RPMI7951 (cell line): Measurements from ENCODE around the gene WNK1. TPM values are rescaled to one million over a fixed set of nuclear protein-coding genes. Genes with fewer than 3 reads are reported as not detected.
"Not testable (repeated sequence)": the region's sequence is repeated elsewhere in the genome, so short reads cannot be mapped to it uniquely, and the experiment has no call there.

Source experiments
- DNase-seq: peaks from one replicate; pipeline ENCODE4 v3.0.0-alpha.2; 2012; ENCODE audit warnings: low read depth
- total RNA-seq: library from RNA; depleted of rRNA; stranded (reverse); fragments of >200 nt; shearing (Covaris generic); gene quantifications from 2 replicates; pipeline ENCODE4 v1.2.3, GENCODE V29; 2014

Gene WNK1
- total RNA-seq, 1 experiment from 2014 or later = 42.3 TPM

DNA sequence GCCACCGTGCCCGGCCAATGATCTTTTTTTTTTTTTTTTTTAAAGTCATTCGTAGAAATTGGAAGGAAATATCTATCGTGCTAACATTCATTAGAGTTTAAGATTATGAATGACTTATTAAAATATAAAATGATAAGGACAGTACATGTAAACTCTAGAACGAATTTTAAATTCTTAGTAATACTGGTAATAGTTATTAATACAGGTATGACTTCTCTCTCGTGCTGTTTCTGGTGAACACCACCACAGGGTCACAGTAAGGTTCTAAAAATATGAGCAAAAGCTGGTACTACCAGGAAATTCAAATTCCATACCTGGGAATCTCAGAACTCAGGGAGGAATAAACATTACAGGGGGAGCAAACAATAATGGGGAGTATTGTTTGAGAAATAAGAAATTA is 26.2 kb downstream of the WNK1 start:
- DNase-seq = no peak

DNA sequence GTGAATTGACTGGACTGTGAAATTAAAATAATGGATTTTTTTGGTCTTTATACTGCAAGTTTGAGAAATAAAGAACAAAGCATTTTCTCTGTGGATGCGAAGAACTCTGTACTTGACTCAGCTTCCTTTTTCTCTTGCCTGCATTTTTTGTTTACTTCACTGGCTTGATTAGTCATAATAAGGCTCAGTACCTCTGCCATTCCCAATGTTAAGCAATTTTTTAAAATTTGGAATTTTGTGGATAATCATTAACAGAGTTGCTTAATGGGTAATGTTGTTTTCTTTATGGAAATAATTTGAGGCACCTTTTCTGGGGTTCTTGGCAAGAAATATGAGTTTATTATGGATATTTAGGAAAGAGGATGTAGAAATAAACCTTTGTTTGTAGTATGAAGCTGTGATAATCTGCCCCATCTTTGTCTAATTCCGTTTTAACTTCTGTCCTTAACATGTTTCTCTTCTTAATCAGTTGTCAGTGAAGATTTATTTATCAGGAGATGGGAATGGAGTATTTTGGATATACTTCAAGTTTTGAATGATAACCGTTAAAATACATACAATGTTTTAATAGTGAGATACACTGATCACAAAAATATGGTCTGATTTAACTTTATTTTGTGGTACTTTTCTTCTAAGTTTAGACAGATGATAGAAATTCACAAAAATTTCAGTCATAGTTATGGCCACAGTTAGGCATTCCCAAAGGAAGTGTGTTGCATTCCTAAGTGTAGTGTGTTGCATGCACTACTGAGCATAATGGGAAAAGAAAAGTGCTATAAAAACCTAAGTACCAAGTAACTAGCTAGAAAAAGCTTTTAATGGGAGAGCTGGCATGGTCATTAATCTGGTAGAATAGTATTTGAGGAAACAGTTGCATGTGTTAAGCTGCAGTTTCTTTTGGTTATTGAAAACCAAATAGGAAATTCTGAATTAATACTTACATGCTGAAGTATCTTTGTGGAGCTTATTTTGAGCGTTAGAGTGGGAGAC is 27.7 kb downstream of the WNK1 start:
- DNase-seq = peak; percentile 28

DNA sequence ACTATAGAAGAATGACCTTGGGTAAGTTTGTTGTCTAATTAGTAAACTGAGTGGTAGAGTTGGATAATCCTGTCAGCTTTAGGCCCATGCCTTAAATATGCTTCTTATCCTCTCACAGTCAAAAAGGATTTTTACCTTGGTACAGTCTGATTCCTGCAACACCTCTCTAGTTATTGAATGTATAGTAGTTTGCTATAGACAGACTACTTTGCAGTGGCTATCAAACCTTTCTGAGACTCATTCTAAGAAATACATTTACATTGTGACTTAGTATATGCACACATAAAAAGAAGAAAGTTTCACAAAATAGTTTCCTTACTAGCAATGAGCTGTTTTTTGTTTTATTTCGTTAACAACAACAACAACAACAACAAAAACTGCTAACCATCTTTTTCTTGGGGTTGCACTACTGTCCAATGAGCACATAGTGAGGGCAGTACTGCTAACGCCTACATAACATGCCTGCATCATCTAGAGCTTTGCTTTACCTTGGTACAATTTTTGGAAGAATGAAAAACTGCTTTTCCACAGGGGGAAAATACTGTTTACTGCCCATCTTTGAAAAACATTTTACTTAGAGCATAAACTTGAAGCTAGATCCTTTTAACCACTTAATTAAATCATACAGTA is 28.5 kb downstream of the WNK1 start:
- DNase-seq = no peak

DNA sequence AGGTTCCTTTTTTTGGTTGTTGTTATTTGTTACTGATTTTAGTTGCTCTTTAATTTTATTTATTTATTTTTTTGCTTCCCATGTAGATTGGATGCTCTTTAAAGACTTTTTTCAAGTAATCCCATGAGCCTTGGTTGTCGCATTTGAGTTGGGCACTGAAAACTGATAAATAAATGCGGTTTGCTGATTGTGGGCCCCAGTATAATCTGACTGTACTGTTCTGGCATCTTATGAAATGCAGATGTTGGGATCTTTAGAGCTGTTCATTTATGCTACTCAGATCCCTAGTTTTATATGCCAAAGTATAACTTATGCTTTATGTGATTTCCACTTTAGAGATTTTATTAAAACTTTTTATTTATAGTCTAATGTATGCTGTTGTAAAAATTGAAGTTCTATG is 33.3 kb downstream of the WNK1 start:
- DNase-seq = no peak

DNA sequence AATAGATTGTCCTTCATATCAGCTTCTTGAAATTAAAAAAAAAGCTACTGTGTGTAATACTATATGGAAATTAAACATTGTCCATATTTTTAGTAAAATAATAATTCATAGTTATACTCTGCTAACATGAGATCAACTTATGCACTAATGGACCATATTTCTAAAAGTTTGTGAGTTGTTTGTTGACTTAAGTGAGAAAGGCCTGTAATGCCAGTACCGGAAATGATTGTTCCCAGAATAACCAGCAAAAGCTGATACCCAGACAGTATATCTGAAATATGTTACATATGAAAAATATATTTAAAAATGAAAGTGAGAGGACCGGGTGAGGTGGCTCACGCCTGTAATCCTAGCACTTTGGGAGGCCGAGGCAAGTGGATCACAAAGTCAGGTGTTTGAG is 35.9 kb downstream of the WNK1 start:
- DNase-seq = no peak

DNA sequence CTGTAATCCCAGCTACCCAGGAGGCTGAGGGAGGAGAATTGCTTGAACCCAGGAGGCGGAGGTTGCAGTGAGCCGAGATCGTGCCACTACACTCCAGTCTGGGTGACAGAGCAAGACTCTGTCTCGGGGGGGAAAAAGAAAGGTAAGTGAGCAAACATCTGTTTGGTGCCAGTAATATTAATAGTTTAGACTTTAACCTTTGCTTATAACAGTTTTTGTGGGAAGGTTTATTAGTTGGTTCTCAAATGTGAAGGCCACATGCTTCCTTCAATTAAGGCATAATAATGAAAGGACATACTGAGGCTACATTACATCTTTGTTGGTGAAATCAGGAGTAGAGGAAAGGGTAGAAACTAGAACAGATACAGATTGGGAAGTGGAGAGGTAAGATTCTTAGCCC is 36.4 kb downstream of the WNK1 start:
- DNase-seq = not testable (repeated sequence)

DNA sequence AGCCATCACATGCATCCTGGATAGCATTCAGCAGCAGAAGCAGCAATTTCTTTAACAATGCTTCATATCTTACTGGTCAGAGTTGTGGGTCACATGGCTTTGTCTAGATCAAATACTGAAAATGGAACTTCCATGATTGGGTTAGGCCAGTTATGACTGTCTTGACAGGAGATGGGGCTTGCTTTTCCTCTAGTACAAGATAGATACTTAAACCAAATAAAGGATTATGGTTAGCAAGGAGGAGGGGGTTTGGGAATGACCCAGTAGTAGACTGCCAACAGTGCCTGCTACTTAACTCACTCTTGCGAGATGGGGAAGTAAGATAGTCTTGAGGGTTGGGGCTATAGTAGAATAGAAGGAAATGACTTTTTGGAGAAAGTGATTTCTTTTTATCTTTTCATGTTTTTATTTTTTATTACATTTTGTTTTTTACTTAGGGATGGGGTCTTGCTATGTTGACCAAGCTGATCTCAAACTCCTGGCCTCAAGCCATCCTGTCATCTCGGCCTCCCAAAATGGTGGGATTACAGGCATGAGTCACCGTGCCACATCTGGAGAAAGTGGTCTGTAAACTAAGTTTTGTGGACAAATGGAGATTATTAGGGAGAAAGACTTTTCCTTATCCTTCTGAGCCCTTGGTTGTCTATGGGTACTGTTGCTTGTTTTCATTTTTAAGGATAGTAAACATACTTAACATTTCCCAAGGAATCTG is 37.6 kb downstream of the WNK1 start:
- peak; percentile 31 for DNase-seq

DNA sequence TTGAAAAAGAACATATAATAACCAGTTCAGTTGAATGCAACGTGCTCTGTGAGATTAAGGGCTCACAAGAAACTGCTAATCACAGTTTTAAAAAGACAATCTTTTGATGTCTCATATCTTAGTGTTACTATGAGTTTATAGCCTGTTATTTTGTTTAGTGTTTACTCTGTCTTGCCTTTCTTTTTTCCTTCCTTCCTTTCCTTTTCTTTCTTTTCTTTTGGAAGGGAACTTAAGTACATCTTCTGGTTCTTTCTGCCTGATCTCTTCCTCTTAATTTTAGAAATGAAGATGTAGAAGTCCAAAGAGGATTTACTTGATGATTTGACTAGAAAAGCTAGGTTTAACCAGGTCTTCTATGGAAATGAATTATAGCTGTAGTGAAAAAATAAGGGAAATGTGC is 38.2 kb downstream of the WNK1 start:
- DNase-seq = no peak

DNA sequence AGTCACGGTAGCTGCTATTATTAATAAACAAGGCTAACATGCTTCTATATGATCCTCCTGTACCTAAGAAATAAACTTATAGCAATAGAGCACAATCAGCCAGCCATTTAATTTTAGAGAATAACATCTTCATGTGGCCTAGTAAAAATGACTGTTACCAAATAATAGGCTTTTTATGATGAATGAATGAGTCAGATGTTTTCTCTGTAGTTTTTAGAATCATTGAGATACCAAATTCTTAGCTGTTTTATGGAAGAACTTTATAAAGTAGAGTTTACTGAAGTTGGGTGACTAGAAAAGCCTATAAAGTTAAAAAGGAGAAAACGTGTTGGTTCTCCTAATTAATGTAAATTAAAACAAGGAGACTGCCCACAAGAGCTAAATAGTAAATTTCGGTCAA is 40.7 kb downstream of the WNK1 start:
- no peak for DNase-seq

DNA sequence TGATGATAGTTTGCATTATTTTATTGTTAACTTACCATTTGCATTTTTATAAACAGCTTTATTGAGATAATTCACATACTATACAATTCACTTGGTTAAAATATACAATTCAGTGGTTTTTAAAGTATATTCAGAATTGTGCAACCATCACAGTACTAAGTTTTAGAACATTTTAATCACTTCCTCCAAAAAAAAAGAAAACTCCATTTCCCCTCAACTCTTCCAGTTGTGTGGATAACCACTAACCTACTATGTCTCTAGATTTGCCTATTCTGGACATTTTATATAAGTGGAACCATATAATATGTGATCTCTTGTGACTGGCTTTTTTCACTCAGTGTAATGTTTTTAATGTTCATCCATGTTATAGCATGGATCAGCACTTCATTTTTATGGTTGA is 41.3 kb downstream of the WNK1 start:
- DNase-seq = no peak

DNA sequence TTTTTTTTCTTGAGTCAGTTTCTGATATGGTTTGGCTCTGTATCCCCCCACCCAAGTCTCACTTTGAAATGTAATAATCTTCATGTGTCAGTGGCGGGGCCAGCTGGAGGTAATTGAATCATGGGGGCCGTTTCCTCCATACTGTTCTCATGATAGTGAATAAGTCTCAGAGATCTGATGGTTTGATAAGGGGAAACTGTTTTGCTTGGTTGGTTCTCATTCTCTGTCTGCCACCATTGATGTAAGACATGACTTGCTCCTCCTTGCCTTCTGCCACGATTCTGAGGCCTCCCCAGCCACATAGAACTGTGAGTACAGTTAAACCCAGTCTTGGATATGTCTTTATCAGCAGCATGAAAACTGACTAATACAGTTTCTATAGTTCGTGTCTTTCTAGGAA is 42.9 kb downstream of the WNK1 start:
- no peak for DNase-seq

DNA sequence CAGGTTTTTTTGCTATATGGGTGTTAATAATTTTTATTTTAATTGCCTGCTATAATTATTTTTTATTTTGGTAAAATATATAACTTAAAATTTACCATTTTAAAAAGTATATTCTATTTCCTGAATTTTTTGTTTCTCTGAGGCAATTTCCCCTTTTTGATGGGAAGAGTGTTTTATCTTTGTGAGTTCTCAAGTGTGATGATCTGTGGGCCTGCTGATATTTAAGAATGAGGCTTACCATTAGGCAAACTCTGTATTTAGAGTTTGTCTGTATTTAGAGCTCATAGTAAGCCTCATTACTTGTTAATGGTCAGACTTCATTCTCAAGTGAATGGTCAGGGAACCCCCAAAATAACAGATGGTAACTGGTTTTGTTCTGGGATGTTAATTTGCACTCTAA is 48.0 kb downstream of the WNK1 start:
- no peak for DNase-seq

DNA sequence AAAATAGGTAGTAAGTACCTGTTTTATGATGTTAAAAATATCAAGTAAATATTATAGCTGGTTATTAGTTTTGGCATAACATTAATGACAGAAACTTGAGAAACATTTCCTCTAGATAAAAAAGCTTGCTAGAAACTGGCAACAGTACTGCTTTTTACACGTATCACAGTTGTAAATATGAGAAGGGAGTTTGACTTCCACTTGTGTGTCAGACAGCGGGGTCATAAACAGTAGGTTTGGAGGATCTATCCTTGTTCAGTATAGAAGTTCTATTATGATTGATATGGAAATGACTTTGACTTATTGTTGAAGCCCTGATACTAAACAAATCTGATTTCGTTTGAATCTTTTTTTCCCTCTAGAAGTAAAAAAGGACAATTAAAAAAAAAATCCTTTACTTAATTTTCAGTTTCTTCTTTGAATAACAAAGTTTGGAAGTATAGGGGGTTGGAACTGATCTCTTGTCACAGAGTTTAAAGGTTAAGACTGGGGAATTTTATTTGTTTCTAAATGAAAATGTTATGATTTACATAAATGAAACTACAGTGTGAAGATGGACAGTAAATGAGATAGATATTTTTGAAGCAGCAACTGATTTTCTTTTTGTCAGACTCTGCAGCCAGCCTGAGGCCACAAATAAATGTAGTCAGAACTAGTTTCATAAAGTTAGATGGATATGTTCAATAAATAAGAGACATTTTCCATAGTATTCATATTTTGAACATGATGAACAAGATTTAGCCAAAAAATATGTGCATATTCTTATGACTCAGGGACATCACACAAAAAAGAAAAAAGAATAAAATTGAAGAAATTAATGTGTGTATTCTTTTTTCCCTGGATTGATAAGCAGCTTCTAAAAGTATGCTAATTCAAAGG is 50.1 kb downstream of the WNK1 start:
- no peak for DNase-seq

DNA sequence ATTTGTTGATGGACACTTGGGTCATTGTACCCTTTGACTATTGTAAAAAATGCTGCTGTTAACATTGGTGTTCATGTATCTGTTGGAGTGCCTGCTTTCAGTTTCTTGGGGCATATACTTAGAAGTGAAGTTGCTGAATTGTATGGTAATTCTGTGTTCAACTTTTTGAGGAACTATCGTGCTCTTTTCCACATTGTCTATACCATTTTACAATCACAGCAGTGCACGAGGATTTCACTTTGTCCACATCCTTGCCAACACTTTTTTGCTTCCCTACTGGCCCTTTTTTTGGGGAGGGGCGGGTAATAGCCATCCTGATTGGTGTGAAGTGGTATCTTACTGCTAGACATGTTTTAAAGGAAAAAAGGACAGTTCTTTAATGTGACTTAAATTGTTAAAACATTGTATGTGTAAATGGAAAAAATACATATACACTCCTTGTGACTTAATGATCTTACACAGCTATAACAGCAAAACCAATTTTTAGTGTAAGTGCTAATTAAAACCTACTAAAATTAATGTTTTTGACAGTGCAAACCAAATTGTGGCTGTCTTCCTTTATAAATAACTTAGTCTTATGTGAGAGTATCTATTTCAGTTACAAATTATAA is 52.7 kb downstream of the WNK1 start:
- no peak for DNase-seq

DNA sequence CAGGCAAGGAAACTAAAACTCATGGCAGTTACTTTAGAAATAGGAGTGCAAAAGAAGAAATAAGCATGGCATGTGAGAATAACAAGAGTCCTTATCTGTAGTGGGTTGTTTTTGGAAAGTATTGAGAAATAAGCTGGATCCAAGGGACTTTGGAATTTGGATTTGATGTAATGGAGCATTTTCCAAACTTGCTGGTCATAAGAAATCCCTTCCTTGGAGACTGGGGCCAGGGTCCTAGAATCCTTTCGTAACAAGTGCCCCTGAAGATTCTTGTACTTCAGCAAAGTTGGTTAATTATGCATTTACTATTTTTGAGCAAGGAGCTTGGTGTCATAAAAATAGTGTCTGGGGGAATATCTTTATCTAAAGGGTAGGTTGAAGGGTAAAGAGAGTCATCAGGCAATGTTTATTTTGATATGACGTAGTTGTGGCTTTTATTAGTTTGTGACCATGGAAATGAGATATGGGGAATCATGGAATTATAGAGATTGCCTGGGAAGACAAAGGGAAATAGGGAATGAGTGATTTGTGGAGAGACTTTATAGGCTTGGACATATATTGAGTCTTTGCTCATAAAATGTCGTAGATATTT is 53.9 kb downstream of the WNK1 start:
- no peak for DNase-seq

DNA sequence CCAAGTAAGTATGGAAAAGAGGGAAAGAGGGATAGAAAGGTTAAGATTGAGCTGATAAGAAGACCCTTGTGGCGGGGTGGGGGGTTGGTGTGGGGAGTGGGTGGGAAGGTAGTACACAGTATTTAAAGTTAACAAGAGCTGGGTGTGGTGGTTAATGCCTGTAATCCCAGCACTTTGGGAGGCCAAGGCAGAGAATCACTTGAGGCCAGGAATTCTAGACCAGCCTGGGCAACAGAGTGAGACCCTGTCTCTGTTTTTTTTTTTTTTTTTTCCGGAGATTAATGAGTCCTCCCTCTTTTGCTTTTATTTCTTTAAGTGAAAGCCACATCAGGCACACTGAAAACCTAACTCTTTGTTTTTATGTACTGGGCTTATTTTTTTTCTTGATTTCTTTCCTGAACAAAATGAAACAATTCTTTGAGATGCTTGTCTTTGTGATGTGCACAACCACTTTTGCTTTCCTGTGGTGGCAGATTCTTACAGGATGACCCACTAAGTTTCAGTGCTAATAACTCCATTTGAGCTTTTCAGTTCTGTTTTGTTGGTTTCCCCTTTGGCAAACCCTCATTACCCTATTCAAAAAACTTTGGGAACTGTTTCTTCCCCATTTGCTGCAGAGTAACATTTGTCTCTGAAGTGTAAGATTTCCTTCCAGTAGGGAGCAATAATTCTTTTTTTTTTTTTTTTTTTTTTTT is 54.8 kb downstream of the WNK1 start:
- DNase-seq = no peak

DNA sequence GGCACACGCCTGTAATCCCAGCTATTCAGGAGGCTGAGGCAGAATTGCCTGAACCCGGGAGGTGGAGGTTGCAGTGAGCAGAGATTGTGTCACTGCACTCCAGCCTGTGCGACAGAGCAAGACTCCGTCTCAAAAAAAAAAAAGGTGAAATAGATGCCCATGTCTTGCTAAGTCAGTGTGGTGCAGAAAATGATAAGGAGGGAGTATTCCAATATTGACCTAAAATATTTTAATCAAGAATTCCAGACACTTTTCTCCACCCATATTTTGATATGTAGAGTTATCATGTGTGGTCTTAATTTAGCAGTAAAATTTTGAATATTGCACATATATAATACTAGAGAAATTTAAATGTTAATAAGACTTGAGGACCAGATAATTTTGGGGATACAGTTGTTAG is 57.7 kb downstream of the WNK1 start:
- DNase-seq = no peak

DNA sequence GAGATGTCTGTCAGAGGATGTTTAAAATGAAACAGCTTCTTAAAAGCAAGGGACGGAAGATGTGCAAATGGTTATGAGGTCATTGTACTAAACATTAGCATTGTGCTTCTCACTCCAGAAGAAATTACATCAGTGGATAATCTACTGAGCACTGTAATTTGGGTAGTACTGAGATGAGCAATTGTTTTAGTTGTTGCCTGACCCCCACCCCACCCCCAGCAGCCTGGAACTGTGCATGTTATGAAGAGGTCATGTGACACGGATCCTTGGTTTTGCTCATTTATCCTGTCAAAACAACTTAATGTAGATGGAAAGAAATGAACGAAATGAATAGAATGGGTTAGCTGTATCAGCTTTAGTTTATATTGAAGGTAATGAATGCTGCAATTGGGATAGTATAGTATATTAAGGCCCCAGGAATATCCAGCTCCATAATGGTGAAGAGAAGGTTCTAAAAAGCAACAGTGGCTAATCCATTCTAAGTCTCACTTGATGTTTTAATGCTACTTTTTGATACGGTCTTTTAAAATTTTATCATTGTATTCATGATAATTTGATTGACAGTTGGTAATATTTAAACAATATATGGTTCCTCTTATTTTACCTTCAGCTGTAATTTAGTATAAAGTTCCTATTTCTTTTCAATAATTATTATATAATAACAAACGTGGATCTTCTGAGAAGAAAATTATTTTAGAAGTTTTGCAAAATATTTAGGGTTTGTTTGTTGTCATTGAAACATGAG is 58.5 kb downstream of the WNK1 start:
- DNase-seq = no peak

DNA sequence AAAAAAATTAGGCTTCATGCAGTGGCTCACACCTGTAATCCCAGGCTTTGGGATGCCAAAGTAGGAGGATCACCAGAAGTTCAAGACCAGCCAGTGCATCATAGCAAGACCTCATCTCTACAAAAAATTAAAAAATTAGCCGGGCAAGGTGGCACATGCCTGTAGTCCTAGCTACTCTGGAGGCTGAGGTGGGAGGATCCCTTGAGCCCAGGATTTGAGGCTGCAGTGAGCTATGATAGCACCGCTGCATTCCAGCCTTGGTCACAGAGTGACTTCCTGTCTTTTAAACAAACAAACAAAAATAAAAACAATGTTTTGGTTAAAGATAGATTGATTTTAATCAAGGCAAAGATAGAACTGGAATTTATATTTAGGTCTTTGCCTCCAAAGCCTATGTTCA is 60.6 kb downstream of the WNK1 start:
- DNase-seq = no peak
